ENCODE data around the gene HDAC4. TPM values are rescaled to one million over a fixed set of nuclear protein-coding genes. Genes with fewer than 3 reads are reported as not detected.

HDAC4 gene
- total RNA-seq, 1 experiment from 2014 or later, result 47.6 TPM

DNA sequence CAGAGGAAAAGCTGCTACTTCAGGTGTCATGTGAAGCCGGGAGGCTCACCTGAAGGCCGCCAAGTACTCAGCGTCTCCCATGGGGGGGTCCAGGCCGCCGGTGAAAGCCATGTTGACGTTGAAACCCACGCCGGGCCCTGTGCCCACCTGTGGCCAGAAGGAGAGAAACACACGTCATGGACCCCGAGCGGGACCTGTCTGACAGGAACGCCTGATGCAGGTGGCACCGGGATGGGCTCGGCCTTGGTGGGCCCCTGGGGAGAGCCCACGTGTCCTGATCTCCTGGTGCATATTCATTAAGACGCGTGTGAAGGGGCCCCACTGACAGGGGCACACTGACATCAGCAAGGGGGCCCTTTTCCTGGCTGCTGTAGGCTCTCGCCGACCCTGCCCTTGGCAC is 319.8 kb downstream of the HDAC4 start:
- RAD21 ChIA-PET (ENCODE audit: low non-redundant PET in 1 of 2, low total read pairs in 2 of 2, uncharacterized antibody in 2 of 2, unreplicated experiment in 2 of 2), result no interaction called here
- DNase-seq (ENCODE audit: low read depth, low spot score) (no peak), ATAC-seq (no peak)
- no peaks in the 10 kb centered on the region for H3K27me3 ChIP-seq (ENCODE audit: insufficient read depth, low read length)
- intact Hi-C loops (cut with micrococcal nuclease), result no loop called here
- no peaks in the 10 kb centered on the region for H3K36me3 ChIP-seq (ENCODE audit: control insufficient read depth in 1 of 2, insufficient read depth in 2 of 2, low read length in 2 of 2)
- no peaks in the 10 kb centered on the region for H3K79me2 ChIP-seq (ENCODE audit: insufficient read depth, low read length)
- TF ChIP-seq, protein P1, sequence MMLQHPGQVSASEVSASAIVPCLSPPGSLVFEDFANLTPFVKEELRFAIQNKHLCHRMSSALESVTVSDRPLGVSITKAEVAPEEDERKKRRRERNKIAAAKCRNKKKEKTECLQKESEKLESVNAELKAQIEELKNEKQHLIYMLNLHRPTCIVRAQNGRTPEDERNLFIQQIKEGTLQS (IDR thresholded peaks at IDR 0.05), result no peak
- TF ChIP-seq CEBPB (IDR thresholded peaks at IDR 0.05; ENCODE audit: low read depth), result no peak
- TF ChIP-seq EGR1 (IDR thresholded peaks at IDR 0.05; ENCODE audit: low read depth), result no peak
- no peak for TF ChIP-seq POLR2A (IDR thresholded peaks at IDR 0.05; ENCODE audit: borderline replicate concordance, extremely low read depth, insufficient read depth, insufficient read length)
- H3K4me3 ChIP-seq (replicated peaks in 1 of 2; ENCODE audit: low read depth in 1 of 2, low read length in 2 of 2), result no peak overlapping the region
- no peaks in the 10 kb centered on the region for H3K9me2 ChIP-seq (ENCODE audit: insufficient read depth)
- BruUV-seq (replicated peaks), result no TSS peak
- CTCF ChIA-PET, result no interaction called here
- H2AFZ ChIP-seq (ENCODE audit: low read depth, low read length, poor library complexity, severe bottlenecking), result no peak overlapping the region
- H3K4me2 ChIP-seq (ENCODE audit: low read length), result no peak overlapping the region
- no peak overlapping the region for H3K27ac ChIP-seq (ENCODE audit: low read depth, low read length)
- POLR2A ChIA-PET, result no interaction called here
- no peaks in the 10 kb centered on the region for H3K4me1 ChIP-seq (ENCODE audit: control insufficient read depth in 1 of 2, insufficient read depth in 2 of 2, low read length in 2 of 2)
- no peaks in the 10 kb centered on the region for H3K9me3 ChIP-seq (ENCODE audit: control insufficient read depth in 1 of 2, insufficient read depth in 1 of 2, low read depth in 1 of 2, low read length in 2 of 2)
- H3K9ac ChIP-seq (ENCODE audit: low read length), result no peak overlapping the region
- H4K20me1 ChIP-seq (ENCODE audit: insufficient read depth), result no peaks in the 10 kb centered on the region

DNA sequence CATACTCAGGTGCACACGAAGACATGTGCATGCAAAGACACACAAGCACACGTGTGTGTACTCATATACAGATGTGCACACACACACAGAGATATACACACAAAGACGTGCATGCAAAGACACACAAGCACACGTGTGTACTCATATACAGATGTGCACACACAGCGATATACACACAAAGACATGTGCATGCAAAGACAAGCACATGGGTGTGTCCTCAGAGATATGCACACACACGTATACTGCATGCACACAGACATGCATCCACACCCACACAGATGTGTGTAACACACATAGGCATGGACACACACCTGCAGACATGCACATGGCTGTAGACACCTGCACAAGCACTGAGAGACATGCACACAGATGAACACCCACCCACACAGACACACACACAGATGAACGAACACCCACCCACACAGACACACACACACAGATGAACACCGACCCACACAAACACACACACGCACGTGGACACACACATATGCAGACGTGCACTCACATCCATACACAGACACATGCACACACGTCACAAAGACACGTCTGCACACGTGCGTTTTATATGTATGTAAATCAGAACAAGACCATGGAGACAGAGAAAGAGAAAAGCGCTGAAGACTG is 321.0 kb downstream of the HDAC4 start:
- Histone ChIP-seq H3K4me3 (replicated peaks in 1 of 2; ENCODE audit: low read depth in 1 of 2, low read length in 2 of 2) (no peak overlapping the region), H3K27me3 (ENCODE audit: insufficient read depth, low read length) (no peaks in the 10 kb centered on the region), H3K79me2 (ENCODE audit: insufficient read depth, low read length) (no peaks in the 10 kb centered on the region), H4K20me1 (ENCODE audit: insufficient read depth) (no peaks in the 10 kb centered on the region), H2AFZ (ENCODE audit: low read depth, low read length, poor library complexity, severe bottlenecking) (no peak overlapping the region), H3K9ac (ENCODE audit: low read length) (no peak overlapping the region), H3K9me2 (ENCODE audit: insufficient read depth) (no peaks in the 10 kb centered on the region), H3K36me3 (ENCODE audit: control insufficient read depth in 1 of 2, insufficient read depth in 2 of 2, low read length in 2 of 2) (no peaks in the 10 kb centered on the region), H3K4me1 (ENCODE audit: control insufficient read depth in 1 of 2, insufficient read depth in 2 of 2, low read length in 2 of 2) (no peaks in the 10 kb centered on the region), H3K27ac (ENCODE audit: low read depth, low read length) (no peak overlapping the region), H3K4me2 (ENCODE audit: low read length) (no peak overlapping the region), H3K9me3 (ENCODE audit: control insufficient read depth in 1 of 2, insufficient read depth in 1 of 2, low read depth in 1 of 2, low read length in 2 of 2) (no peaks in the 10 kb centered on the region)
- BruUV-seq (replicated peaks), result no TSS peak
- ATAC-seq, result no peak
- ChIA-PET POLR2A (no interaction called here), CTCF (no interaction called here), RAD21 (ENCODE audit: low non-redundant PET in 1 of 2, low total read pairs in 2 of 2, uncharacterized antibody in 2 of 2, unreplicated experiment in 2 of 2) (no interaction called here)
- TF ChIP-seq, protein P2, sequence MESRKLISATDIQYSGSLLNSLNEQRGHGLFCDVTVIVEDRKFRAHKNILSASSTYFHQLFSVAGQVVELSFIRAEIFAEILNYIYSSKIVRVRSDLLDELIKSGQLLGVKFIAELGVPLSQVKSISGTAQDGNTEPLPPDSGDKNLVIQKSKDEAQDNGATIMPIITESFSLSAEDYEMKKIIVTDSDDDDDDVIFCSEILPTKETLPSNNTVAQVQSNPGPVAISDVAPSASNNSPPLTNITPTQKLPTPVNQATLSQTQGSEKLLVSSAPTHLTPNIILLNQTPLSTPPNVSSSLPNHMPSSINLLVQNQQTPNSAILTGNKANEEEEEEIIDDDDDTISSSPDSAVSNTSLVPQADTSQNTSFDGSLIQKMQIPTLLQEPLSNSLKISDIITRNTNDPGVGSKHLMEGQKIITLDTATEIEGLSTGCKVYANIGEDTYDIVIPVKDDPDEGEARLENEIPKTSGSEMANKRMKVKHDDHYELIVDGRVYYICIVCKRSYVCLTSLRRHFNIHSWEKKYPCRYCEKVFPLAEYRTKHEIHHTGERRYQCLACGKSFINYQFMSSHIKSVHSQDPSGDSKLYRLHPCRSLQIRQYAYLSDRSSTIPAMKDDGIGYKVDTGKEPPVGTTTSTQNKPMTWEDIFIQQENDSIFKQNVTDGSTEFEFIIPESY (IDR thresholded peaks at IDR 0.05; ENCODE audit: extremely low read depth, insufficient replicate concordance, low read length), result no peak
- no peak for TF ChIP-seq ZNF274 (IDR thresholded peaks at IDR 0.05; ENCODE audit: low read depth, low read length)
- TF ChIP-seq SIN3A (IDR thresholded peaks at IDR 0.05; ENCODE audit: low read depth), result no peak
- no peak for TF ChIP-seq JUND (IDR thresholded peaks at IDR 0.05)
- TF ChIP-seq, protein P3, sequence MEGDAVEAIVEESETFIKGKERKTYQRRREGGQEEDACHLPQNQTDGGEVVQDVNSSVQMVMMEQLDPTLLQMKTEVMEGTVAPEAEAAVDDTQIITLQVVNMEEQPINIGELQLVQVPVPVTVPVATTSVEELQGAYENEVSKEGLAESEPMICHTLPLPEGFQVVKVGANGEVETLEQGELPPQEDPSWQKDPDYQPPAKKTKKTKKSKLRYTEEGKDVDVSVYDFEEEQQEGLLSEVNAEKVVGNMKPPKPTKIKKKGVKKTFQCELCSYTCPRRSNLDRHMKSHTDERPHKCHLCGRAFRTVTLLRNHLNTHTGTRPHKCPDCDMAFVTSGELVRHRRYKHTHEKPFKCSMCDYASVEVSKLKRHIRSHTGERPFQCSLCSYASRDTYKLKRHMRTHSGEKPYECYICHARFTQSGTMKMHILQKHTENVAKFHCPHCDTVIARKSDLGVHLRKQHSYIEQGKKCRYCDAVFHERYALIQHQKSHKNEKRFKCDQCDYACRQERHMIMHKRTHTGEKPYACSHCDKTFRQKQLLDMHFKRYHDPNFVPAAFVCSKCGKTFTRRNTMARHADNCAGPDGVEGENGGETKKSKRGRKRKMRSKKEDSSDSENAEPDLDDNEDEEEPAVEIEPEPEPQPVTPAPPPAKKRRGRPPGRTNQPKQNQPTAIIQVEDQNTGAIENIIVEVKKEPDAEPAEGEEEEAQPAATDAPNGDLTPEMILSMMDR (IDR thresholded peaks at IDR 0.05 in 2 of 3, conservative IDR thresholded peaks at IDR 0.05 in 1 of 3; ENCODE audit: borderline replicate concordance in 1 of 3, insufficient read depth in 1 of 3, low read depth in 2 of 3, low read length in 2 of 3), result no peak
- TF ChIP-seq POLR2AphosphoS5 (IDR thresholded peaks at IDR 0.05; ENCODE audit: low read depth, low read length), result no peak
- no peak for TF ChIP-seq ELF1 (IDR thresholded peaks at IDR 0.05; ENCODE audit: borderline replicate concordance, low read depth)
- TF ChIP-seq ZFX (IDR thresholded peaks at IDR 0.05), result no peak
- TF ChIP-seq CBX3 (IDR thresholded peaks at IDR 0.05; ENCODE audit: low read depth), result no peak
- TF ChIP-seq FOSL1 (IDR thresholded peaks at IDR 0.05; ENCODE audit: low read depth), result no peak
- TF ChIP-seq CEBPB (IDR thresholded peaks at IDR 0.05; ENCODE audit: low read depth), result no peak
- TF ChIP-seq SRF (IDR thresholded peaks at IDR 0.05; ENCODE audit: low read depth), result no peak
- TF ChIP-seq, protein P1 (IDR thresholded peaks at IDR 0.05), result no peak
- TF ChIP-seq SP1 (IDR thresholded peaks at IDR 0.05; ENCODE audit: low read depth), result no peak
- no peak for TF ChIP-seq YY1 (IDR thresholded peaks at IDR 0.05; ENCODE audit: extremely low read depth, insufficient replicate concordance, low read depth, low read length)
- TF ChIP-seq EZH2phosphoT487 (IDR thresholded peaks at IDR 0.05; ENCODE audit: borderline replicate concordance), result no peak
- DNase-seq (ENCODE audit: low read depth, low spot score), result no peak
- intact Hi-C loops (cut with micrococcal nuclease), result no loop called here
